ENCODE measurements around the gene MBP.

- TF ChIP-seq POLR2A (IDR thresholded peaks at IDR 0.05) (peak in 1 of 2 donors; percentile 51), CTCF (IDR thresholded peaks at IDR 0.05 in 4 of 5, conservative IDR thresholded peaks at IDR 0.05 in 1 of 5) (peak in 1 of 5 experiments; percentile 14)
Observed at GRCh38 chr18:77013811-77014521, 118.6 kb downstream of the MBP start.

Data from gastrocnemius medialis (tissue), 4 donors.